Measurements from ENCODE around the gene SUB1. TPM values are rescaled to one million over a fixed set of nuclear protein-coding genes. Genes with fewer than 3 reads are reported as not detected.

Gene SUB1
- total RNA-seq, 4 donors from 2014 or later, result 66.4 to 154 (median 90.1) TPM

GRCh38 chr5:32625106-32625505 is 39.7 kb downstream of the SUB1 start:
- Histone ChIP-seq H3K27me3 (no peaks in the 10 kb centered on the region), H3K27ac (replicated peaks in 1 of 4) (no peak overlapping the region), H3K9me3 (no peaks in the 10 kb centered on the region), H3K36me3 (no peaks in the 10 kb centered on the region), H3K4me3 (no peak overlapping the region), H3K4me1 (peaks cover 0 to 7% (median 0%) of the 10 kb centered on the region in 4 donors)
- DNase-seq (ENCODE audit: extremely low spot score), result peak; percentile 17
- intact Hi-C loops (cut with DNase I), result no loop called here
- TF ChIP-seq, protein P1, sequence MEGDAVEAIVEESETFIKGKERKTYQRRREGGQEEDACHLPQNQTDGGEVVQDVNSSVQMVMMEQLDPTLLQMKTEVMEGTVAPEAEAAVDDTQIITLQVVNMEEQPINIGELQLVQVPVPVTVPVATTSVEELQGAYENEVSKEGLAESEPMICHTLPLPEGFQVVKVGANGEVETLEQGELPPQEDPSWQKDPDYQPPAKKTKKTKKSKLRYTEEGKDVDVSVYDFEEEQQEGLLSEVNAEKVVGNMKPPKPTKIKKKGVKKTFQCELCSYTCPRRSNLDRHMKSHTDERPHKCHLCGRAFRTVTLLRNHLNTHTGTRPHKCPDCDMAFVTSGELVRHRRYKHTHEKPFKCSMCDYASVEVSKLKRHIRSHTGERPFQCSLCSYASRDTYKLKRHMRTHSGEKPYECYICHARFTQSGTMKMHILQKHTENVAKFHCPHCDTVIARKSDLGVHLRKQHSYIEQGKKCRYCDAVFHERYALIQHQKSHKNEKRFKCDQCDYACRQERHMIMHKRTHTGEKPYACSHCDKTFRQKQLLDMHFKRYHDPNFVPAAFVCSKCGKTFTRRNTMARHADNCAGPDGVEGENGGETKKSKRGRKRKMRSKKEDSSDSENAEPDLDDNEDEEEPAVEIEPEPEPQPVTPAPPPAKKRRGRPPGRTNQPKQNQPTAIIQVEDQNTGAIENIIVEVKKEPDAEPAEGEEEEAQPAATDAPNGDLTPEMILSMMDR (IDR thresholded peaks at IDR 0.05), result no peak
- TF ChIP-seq POLR2AphosphoS5 (IDR thresholded peaks at IDR 0.05) (no peak), POLR2A (IDR thresholded peaks at IDR 0.05; ENCODE audit: low read depth) (no peak), EP300 (IDR thresholded peaks at IDR 0.05) (no peak)
- WGBS, result 75% methylated on average over 3 of the region's 3 CpGs

DNA sequence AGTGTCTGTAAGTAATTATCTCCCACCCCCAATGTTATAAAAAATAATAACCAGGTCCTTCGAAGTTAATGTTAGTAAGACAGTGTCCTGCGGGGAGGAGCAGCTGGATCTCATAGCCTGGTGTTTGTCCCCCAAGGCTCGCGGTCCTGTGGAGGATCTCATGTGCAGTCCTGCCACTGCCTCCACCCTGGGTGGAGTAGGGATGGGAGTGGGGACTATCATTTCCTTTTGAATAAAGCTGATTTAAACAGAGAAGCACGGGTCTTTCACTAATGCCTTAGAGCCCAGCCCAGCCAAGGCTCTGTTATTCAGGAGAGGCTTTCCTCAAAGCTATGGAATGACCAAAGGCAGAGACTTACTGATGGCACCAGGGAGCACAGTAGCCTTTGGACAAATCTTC is 40.2 kb downstream of the SUB1 start:
- peaks cover 0 to 7% (median 0%) of the 10 kb centered on the region in 4 donors for H3K4me1 ChIP-seq
- no peaks in the 10 kb centered on the region for H3K9me3 ChIP-seq
- no peak overlapping the region for H3K27ac ChIP-seq (replicated peaks in 1 of 4)
- DNase-seq (ENCODE audit: extremely low spot score), result peak; percentile 77
- no peak for TF ChIP-seq POLR2A (IDR thresholded peaks at IDR 0.05; ENCODE audit: low read depth)
- TF ChIP-seq EP300 (IDR thresholded peaks at IDR 0.05), result no peak
- TF ChIP-seq, protein P1 (IDR thresholded peaks at IDR 0.05), result no peak
- no peak for TF ChIP-seq POLR2AphosphoS5 (IDR thresholded peaks at IDR 0.05)
- no peaks in the 10 kb centered on the region for H3K36me3 ChIP-seq
- intact Hi-C loops (cut with DNase I), result no loop called here
- H3K4me3 ChIP-seq, result no peak overlapping the region
- 82% methylated on average over 5 of the region's 5 CpGs for WGBS
- no peaks in the 10 kb centered on the region for H3K27me3 ChIP-seq

GRCh38 chr5:32627219-32627870 is 42.0 kb downstream of the SUB1 start:
- WGBS, result 88% methylated on average over 5 of the region's 5 CpGs
- intact Hi-C loops (cut with DNase I), result no loop called here
- Histone ChIP-seq H3K27ac (replicated peaks in 1 of 4) (no peak overlapping the region), H3K9me3 (no peaks in the 10 kb centered on the region), H3K4me3 (no peak overlapping the region), H3K27me3 (no peaks in the 10 kb centered on the region), H3K4me1 (peaks cover 0 to 7% (median 0%) of the 10 kb centered on the region in 4 donors), H3K36me3 (no peaks in the 10 kb centered on the region)
- peak; percentile 72 for DNase-seq (ENCODE audit: extremely low spot score)
- TF ChIP-seq POLR2A (IDR thresholded peaks at IDR 0.05; ENCODE audit: low read depth), result no peak
- no peak for TF ChIP-seq EP300 (IDR thresholded peaks at IDR 0.05)
- TF ChIP-seq, protein P1 (IDR thresholded peaks at IDR 0.05), result no peak
- no peak for TF ChIP-seq POLR2AphosphoS5 (IDR thresholded peaks at IDR 0.05)

DNA sequence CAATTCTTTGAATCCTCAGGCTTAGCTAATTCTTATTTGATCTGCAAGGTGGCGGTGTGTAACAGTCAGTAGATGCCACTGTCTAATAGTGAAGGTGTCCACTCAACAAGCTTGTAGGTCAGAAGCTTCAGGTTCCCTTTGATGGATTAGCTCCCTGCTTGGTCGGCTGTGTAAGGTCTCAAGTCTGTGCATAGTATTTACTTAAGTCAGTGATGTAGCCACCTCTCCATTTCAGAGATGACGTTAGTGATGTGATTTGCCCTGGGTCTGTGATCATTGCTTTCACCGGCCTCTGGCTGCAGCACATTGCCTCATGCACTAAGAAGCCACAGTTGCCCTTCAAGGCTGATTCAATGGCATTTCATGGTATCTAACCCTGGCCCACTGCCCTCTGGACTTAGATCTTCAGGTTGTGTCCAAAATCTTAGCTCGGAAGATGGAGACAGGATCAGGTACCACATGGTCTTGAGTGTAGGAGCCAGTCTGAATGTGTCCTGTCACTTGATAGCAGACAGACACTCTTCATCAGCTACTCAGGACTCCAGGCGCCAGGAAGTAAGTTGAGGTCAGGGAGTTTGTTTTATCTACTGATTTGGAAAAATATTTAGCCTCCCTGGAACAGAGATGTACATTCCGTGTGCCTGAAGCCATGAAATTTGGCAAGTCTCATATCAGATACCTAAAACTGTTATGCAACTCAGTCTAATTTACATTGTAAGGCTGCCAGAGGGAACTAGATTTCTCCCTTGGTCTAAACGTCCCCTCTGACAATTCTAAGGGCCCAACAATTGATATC is 42.9 kb downstream of the SUB1 start:
- H3K27me3 ChIP-seq, result no peaks in the 10 kb centered on the region

More for the DNA sequence above, 42.9 kb downstream of the SUB1 start:
- Histone ChIP-seq H3K9me3 (no peaks in the 10 kb centered on the region), H3K4me3 (no peak overlapping the region), H3K36me3 (no peaks in the 10 kb centered on the region), H3K4me1 (peaks cover 0 to 7% (median 0%) of the 10 kb centered on the region in 4 donors), H3K27ac (replicated peaks in 1 of 4) (no peak overlapping the region)
- whole genome bisulfite sequencing, result 63% methylated on average over 8 of the region's 8 CpGs
- intact Hi-C loops (cut with DNase I), result no loop called here
- DNase-seq (ENCODE audit: extremely low spot score), result no peak
- TF ChIP-seq POLR2AphosphoS5 (IDR thresholded peaks at IDR 0.05), result no peak
- TF ChIP-seq, protein P1 (IDR thresholded peaks at IDR 0.05), result no peak
- no peak for TF ChIP-seq POLR2A (IDR thresholded peaks at IDR 0.05; ENCODE audit: low read depth)
- no peak for TF ChIP-seq EP300 (IDR thresholded peaks at IDR 0.05)

Measured in esophagus muscularis mucosa (tissue), 4 donors.